Measurements from ENCODE around the gene F10.

F10 gene

DNA sequence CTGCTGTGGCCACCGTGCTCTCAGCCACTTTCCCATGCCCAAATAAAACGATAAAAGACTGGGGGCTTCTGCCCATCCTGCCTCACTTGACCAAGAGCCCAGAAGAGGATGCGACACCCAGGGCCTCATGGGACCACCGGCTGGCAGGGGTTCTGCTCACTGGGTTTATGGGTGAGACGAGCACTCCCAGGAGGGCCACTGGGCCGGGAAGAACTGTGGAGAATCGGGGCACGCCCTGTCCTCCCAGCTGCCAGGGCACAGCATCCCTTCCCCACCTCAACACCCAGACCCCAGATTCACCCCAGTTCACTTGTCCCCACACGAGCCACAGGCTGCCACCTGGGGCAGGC, 4.7 kb upstream of the F10 start:
- DNase-seq = no peak

DNA sequence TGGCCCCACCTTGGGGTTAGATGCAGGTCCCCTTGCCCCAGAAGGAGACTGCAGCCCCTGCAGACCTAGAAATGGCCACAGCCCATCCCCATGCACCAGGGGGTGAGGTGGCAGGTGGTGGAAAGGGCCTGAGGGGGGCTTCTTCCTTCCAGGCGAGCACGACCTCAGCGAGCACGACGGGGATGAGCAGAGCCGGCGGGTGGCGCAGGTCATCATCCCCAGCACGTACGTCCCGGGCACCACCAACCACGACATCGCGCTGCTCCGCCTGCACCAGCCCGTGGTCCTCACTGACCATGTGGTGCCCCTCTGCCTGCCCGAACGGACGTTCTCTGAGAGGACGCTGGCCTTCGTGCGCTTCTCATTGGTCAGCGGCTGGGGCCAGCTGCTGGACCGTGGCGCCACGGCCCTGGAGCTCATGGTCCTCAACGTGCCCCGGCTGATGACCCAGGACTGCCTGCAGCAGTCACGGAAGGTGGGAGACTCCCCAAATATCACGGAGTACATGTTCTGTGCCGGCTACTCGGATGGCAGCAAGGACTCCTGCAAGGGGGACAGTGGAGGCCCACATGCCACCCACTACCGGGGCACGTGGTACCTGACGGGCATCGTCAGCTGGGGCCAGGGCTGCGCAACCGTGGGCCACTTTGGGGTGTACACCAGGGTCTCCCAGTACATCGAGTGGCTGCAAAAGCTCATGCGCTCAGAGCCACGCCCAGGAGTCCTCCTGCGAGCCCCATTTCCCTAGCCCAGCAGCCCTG, 4.2 kb upstream of the F10 start:
- no peak for DNase-seq

DNA sequence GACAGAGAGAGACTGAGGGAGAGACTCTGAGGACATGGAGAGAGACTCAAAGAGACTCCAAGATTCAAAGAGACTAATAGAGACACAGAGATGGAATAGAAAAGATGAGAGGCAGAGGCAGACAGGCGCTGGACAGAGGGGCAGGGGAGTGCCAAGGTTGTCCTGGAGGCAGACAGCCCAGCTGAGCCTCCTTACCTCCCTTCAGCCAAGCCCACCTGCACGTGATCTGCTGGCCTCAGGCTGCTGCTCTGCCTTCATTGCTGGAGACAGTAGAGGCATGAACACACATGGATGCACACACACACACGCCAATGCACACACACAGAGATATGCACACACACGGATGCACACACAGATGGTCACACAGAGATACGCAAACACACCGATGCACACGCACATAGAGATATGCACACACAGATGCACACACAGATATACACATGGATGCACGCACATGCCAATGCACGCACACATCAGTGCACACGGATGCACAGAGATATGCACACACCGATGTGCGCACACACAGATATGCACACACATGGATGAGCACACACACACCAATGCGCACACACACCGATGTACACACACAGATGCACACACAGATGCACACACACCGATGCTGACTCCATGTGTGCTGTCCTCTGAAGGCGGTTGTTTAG, 3.3 kb upstream of the F10 start:
- no peak for DNase-seq

DNA sequence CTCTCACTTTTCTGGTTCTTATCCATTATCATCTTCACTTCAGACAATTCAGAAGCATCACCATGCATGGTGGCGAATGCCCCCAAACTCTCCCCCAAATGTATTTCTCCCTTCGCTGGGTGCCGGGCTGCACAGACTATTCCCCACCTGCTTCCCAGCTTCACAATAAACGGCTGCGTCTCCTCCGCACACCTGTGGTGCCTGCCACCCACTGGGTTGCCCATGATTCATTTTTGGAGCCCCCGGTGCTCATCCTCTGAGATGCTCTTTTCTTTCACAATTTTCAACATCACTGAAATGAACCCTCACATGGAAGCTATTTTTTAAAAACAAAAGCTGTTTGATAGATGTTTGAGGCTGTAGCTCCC, 2.8 kb upstream of the F10 start:
- DNase-seq = no peak

DNA sequence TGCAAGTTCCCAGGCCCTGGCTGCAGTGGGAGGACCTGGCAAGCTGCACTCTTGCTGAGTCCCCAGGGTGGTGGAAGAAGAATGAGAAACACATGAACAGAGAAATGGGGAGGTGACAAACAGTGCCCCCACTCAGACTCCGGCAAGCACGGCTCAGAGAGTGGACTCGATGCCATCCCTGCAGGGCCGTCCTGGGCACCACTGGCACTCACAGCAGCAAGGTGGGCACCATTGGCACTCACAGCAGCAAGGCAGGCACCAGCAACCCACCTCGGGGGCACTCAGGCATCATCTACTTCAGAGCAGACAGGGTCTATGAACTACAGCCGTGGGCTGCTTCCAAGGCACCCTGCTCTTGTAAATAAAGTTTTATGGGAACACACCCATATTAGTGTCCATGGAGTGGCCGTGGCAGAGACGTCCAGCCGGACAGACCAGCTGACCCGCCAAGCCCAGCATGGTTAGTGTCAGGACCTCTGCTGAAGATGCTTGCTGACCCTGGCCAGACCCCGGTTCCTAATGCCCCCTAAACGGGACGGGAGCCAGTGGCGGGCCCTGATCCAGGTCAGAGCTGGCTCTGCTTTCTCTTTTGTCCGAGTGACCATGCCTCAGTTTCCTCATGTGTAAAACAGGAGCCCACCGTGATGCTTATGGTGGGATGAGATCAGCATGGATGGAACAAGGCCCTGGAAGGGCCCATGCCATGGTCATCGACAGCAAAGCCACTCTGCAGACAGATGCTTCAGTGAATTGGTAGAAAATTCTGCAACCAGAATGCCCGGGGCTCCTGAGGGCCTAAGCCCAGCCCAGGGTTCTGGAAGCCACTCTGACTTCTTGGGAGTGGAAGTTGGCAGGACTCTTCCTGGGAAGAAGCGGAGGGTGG, 2.1 kb upstream of the F10 start:
- DNase-seq = no peak

DNA sequence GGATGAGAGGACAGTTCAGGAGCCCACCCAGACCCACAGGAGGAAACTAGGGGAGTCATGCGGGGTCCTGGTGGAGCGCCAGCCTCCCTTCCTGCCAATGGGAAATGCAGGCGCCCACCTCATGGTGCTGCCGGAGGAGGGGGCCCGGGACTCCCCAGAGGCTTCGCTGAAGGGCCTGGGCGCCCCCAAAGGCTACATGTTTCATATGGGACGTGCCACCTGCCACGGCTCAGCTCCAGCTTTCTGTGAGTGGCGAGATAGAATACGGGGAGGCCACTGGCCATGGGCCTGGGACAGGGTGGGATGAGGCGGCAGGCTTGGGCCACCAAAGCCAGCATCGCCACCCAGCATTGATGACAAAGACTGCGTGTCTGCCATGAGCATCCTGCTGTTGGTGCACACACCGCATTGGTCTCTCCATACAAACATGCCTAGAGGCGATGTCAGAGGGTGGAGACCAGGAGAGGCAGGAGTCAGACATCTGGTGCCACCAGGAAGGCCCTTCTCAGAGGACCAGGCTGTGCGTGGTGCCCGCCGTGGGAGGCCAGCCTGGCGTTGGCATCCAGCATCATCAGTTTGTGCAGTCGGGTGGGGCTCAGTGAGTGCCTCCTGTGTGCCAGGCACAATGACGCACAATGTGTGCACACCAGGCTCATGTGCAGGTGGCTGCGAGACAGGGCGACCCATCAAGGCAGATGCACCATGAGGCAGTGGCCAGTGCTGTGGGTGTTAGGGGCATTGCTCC, 1.2 kb upstream of the F10 start:
- no peak for DNase-seq

DNA sequence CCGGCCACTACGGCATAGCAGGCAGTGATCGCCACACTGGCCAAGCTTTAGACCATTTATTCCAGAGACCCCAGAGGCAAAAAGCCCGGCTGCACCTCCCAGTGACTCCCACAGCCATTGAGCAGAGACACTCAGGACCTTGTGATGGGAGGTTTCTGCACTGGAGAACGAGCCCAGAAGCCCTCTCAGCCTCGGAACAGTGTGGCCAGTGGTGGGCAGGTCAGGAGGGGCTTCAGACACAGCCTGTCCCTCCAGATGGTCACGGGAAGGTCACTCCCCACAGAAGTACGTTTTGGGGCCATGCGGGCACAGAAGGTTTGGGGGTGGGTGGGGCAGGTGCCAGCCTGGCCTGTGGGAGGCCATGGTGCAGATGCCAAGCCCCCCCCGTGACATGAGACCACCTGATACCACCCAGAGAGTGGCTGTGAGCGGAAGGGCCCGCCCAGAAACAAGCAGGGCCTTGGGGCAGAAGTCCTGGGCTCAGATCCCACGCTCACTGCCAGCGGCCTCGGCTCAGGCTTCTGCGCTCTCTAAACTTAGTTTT, 599 bp upstream of the F10 start:
- DNase-seq = no peak

DNA sequence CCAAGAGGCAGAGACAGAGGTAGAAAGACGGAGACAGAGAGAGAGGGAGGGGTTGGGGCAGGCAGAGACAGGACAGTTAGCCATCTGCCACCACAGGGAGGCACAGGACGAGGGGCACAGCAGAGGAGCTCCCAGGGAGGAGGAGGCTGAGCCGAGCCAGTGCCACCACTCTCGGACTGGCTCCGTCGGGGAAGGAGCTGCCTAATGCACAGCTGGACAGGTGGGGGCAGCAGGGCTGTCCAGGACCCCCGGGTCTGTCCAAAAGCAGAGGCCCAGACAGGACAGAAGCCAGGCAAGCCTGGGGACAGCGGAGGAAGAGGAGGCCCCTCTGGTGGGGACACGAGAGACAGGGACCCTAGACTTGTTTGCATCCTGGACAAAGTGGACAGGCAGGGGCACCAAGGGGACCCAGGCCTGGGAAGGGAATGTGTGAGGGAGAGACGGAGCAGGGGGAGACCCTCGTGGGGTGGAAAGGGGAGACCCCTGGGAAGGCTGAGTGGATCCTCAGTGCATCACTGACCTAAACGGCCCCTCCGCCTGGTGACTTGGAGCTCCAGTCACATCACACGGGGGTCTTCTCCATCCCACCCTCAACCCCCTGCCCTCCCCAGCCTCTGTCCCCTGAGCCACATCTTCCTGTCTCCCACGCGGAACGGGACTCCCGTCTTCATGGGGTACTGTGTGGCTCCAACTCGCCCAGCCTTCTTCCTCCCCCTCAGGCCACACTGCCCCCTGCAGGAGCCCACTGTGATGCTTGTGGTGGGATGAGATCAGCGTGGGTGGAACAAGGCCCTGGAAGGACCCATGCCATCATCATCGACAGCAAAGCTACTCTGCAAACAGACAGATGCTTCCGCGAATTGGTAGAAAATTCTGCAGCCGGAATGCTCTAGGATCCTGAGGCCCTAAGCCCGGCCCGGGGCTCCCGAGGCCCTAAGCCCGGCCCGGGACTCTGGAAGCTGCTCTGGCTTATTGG, 915 bp downstream of the F10 start:
- DNase-seq = no peak

DNA sequence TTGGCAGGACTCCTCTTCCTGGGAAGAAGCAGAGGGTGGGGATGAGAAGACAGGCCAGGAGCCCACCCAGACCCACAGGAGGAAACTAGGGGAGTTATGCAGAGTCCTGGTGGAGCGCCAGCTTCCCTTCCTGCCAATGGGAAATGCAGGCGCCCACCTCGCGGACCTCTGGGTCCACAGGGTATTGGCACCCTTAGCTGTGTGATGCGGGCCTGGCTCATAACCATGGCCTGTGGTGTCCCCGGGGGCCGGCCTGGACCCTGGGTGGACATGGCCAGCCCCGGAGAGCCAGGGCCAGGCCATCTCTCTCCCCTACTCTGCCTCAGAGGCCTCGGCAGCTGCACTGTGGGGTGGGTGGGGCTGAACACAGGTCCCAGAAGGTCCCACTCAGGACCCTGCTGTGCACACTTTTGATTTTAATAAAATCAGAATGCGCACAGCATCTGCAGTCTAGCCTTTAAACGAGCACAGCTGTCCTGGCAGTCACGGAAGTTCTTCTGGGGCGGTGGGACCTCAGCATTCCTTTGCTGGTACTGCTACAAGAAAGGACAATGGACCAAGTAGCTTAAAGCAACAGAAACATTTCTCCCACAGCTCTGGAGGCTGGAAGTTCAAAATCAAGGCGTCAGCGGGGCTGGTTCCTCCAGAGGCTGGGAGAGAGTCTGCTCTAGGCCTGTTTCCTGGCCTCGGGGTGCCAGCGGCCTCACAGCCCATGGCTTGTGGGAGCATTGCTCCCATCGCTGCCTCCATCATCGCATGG, 1.8 kb downstream of the F10 start:
- no peak for DNase-seq

DNA sequence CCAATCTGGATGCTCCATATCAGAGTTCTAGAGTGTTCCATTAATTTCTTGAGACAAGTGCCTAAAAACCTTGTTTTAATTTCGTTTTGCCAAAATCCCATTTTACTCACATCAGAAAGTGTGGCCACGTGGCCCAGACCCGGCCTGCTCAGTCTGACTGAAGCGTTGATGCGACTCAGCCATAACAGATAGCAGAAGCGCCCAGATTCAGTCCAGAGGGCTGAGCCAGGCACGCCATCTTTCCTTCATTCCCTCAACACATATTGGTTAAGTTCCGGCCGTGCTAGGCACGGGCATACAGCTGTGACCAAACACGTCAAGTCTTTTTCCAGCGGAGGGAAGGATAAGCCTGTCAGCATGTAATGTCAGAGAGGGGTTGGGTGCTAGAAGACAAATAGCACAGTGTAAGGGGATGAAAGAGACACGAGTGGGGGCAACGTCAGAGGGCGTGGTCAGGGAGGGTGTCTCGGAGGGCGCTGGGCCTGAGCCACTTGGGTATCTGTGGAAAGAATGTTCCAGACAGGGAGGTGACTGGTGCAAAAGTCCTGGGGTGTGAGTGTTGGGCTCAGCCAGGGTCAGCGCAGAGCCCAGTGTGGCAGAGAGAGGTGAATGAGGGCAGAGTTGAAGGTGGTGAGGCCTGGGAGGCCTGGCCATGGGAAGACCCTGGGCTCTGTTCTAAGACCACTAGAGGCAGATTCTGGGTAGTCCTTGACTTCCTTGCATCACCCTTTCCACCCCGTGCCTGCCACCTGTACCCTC, 3.1 kb downstream of the F10 start:
- no peak for DNase-seq

DNA sequence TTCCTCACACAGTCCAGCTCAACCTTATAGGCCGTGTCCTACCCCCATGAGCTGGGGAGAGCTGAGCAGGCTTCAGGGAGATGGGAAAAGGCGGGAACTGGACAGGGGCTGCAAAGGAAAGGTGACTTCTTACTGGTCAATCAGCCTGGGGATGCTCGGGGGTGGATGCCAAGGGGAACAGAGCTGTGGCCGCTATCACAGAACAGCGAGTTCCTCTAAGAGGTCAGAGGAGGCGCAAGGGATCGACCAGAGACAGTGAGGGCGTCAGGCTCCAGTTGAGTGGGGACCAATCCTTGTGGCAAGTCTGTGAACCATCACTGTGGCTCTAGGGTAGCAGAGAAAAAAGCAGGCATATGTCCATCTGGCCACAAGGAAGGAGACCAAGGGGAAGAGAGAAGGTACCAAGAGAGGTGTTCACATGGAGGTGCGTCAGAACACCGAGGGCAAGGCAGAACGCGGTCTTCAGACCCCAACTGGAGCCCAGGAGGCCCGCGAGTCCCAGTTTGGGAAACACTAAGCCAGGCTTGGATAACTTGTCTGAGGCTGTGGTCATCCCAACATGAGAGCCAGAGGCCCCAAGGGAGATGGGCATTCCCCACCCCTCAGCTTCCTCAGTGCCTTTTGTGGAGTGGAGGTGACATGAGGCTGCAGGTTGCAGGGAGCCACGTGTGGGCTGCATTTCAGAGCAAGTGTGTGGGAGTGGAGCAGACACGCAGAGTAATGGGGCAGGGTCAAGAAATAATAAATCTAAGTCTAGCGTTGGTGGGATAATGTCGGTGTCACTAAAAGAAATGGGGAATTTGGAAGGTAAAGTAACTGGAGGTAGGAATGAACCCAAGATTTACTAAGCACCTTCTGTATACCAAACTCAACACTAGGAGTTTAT, 3.9 kb downstream of the F10 start:
- no peak for DNase-seq

DNA sequence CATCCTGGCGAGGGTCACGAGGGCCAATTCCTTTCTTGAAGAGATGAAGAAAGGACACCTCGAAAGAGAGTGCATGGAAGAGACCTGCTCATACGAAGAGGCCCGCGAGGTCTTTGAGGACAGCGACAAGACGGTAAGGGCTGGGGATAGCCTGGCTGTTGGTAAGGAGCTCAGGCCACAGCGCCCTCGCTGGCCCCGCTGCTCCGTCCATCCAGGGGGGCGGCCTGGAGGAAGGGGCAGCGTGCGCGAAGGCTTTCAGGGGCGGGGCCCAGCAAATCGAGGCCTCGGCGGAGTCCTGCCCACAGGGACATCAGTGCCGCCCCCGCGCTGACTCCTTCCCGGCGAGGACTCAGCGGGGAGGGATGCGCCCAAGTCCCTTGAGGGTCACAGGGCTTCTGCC, 6.9 kb downstream of the F10 start:
- DNase-seq = no peak

DNA sequence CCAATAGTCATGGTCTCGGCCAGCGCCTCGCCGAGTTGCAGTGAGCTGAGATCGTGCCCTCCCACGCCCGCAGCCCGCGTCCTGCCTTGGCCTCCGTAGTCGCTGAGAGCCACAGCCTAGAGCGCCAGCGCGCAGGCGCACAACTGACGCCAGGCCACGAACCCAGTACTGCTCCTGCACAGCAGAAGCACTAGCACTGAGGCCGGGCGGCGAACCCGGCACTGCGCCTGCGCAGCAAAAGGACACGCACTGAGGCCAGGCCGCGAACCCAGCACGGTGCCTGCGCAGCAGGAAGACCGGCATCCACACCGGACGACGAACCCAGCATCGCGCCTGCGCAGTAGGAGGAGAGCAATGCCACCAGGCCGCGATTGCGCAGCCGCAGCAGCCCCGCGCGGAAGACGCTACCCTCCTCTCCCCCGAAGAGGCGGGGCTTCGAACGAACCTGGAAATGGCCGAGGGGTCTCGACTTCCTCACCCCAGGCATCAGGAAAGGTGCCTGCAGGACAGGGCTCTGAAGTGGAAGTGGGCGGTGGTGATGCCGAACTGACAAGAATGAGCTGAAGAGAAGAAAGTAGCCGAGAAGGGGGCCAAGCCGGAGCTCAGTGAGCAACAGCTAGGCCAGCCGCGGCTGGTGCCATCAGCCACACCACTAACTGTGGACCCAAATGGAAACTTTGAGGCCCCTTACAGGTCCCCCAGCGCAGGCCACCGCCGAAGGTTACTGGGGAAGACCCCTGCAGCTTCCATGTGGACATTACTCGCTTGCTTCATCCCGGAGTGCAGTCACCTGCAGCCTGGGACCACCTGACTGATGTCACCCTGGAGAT, 7.5 kb downstream of the F10 start:
- DNase-seq = no peak

DNA sequence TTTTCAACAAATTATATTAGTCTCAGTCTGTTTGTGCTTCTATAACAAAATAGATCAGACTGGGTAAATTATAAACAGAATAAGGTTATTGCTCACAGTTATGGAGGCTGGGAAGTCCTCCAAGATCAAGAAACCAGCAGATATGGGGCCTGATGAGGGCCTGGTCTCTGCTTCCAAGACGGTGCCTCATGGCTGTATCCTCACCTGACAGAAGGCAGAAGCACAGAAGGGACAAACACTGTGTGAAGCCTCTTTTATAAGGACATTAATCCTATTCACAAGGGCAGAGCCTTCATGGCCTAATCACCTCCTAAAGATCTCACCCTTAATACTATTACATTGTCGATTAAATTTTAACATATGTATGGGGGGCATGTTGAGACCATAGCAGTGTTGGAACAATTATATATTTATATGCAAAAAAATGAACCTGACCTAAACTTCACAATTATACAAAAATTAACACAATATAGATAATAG, 12.7 kb downstream of the F10 start:
- DNase-seq = no peak

DNA sequence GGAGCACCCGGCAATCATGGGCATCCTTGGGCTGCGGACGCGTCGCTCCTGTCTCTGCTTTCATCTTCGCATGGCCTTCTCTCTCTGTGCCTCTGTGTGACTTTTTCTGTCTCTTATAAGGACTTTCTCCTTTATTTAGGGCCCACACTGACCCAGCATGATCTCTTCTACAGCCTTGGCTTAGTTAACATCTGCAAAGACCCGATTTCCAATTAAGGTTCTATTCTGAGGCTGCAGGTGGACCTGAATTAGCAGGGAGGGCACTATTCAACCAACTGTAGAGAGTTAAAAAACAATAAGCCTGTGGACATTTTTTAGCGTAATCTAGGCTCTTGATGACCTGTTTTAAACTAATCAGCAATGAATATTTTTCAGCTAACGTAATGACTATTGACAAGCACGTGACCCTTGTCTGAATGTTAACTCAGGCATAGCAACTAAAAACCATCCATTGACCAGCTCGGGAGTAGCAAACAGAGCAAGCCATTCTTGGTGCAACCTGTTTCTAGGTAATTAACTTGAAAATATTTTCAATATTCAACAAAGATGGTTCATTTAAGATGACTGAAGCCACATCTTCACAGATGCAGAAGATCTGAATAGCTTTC, 15.2 kb downstream of the F10 start:
- DNase-seq = no peak

DNA sequence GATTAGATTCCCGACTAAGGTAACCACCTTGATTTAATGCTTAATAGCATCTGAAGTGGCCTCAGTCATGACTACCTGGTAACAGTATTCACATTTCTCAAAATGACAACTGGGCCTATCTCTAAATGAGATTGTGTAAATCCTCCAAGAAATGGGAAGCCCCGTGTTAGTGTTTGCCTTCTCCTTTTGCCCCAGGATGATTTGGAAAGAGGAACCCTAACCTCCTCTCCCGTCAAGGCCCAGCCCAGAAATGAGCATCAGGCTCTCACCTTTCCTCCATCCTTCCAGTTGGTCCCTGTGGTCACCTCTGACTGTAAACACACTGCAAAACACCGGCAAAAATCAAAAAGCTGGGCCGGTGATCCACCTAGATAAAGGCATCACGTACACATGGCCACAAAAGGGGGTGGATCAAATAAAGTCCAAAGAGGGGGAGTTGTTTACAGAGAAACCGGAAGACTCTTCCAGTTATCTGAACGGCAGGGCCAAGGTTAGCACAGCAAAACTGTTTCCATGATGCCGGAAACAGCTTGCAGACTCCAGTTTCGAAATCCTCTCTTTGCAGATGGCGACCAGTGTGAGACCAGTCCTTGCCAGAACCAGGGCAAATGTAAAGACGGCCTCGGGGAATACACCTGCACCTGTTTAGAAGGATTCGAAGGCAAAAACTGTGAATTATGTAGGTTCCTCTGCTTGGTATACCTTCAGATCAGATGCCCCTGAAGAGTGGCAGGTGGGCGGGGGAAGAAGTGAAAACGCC, 16.4 kb downstream of the F10 start:
- no peak for DNase-seq

DNA sequence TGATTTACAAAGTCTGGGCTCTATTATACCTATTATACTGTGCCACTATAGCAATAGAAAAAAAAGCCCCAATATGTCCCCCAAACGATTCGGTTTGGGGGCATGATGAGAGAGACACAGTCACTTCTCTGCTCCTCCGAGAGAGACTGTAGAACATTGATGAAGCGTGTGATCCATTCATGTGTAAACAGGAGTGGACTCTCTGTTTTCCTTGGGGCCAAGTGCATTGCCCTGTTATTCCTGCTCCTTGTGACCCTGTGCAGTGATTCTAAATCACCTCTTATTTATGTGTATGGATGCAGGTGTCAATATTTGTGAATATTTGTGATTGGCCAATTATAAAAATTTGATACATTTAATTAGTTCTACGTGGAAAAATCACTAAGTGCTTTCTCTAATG, 17.0 kb downstream of the F10 start:
- DNase-seq = no peak
